Gastrocnemius medialis (tissue), 4 donors: ENCODE measurements around the gene CDH5.

Experiments
- POLR2A ChIP-seq, 2 donors: fragments of 450-650 bp; IDR thresholded peaks; one replicate each; pipeline ENCODE4 v1.6.1; 2017; ENCODE audit warnings: antibody characterized with exemption in 2 of 2, mild to moderate bottlenecking in 2 of 2, moderate library complexity in 2 of 2
- TF ChIP-seq, protein P1 (sequence below), 5 experiments: fragments of 450-650 bp in 3 of 5; fragments of 200-600 bp in 2 of 5; sonication (generic) in 2 of 5; IDR thresholded peaks in 4 of 5; conservative IDR thresholded peaks in 1 of 5; 1 replicate in 4 of 5; 2 replicates in 1 of 5; pipeline ENCODE4 v1.5.1; 2016 to 2019; ENCODE audit warnings: antibody characterized with exemption in 5 of 5, mild to moderate bottlenecking in 3 of 5, moderate library complexity in 3 of 5

DNA sequence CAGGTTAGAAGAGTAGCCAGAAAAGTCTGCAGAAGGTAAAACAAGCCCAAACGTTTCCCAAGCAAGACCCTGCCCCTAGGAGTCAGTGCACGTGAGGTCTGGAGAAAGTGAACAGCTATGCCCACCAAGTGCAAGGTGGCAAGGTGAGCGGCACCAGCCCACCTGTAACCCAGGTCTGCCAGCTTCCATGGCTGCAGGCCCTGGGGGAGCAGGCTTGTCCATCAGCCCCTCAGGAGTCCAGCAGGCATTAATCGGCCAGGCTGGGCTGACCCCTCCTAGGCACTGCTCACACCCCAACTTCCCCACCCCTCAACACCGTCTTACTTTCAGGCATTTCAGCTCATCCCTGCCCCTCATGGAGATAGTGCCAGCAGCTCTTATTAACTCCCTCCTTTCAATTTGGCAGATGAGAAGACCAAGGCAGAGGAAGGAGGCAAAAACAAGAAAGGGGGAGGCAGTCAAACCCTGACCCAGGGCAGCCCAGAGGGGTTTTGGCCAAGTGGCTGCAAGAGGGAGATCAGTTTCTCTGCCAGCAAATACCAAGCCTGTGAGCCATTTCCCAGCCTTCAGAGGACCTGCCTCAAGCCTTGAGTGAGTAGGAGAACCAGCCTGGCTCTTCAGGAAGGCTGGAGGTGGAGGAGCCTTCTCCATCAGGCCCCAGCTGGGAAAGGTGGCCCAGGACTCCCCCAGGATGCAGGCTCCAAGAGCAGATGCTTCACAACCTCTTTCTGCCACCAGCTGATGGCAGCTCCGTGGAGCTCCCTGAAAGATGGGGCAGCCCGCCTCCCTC, 75.3 kb downstream of the CDH5 start:
- TF ChIP-seq, protein P1, sequence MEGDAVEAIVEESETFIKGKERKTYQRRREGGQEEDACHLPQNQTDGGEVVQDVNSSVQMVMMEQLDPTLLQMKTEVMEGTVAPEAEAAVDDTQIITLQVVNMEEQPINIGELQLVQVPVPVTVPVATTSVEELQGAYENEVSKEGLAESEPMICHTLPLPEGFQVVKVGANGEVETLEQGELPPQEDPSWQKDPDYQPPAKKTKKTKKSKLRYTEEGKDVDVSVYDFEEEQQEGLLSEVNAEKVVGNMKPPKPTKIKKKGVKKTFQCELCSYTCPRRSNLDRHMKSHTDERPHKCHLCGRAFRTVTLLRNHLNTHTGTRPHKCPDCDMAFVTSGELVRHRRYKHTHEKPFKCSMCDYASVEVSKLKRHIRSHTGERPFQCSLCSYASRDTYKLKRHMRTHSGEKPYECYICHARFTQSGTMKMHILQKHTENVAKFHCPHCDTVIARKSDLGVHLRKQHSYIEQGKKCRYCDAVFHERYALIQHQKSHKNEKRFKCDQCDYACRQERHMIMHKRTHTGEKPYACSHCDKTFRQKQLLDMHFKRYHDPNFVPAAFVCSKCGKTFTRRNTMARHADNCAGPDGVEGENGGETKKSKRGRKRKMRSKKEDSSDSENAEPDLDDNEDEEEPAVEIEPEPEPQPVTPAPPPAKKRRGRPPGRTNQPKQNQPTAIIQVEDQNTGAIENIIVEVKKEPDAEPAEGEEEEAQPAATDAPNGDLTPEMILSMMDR (IDR thresholded peaks at IDR 0.05 in 4 of 5, conservative IDR thresholded peaks at IDR 0.05 in 1 of 5) = no peak
- no peak for TF ChIP-seq POLR2A (IDR thresholded peaks at IDR 0.05)
